ENCODE results near the gene NR6A1.

The NR6A1 gene

DNA sequence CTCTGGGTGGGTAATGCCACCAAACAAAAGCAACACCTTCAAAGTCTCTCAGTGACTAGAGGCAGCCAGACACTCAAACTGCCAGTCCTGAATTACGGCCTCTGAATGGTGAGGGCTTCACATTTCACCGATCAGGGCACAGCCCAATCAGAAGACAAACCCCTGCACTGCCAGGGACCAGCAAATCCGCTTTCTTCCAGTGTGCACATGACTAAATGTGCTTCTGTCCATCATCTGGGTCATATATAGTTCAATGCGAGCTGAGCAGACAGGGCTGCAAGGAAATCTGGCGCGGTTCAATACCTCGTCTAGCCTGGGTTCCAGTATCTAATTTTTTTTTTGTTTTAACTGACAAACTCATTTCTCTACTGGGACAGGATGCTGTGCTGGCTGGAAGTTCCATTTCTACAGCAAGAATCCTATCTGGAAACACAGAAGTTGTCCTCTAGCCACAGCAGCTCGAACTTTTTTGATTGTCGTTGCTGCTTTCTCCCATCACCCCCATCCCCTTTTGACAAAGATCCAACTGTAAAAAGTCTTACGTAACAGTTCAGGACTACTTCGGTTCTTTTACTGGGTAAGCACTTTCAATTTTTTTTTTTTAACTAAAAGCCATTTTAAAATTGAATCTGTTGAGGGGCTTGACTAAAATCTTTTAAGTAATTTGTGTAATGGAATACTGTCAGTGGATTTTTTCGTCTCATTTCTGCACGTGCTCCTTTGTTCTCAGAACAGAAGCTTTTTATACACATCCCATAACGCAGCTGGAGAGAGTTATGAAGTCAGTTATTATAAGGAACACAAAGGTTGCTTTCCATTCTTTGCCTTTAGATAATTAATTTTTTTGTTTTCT lies 112.7 kb downstream of the NR6A1 start:
- peak; percentile 89 for DNase-seq (ENCODE audit: low spot score)

DNA sequence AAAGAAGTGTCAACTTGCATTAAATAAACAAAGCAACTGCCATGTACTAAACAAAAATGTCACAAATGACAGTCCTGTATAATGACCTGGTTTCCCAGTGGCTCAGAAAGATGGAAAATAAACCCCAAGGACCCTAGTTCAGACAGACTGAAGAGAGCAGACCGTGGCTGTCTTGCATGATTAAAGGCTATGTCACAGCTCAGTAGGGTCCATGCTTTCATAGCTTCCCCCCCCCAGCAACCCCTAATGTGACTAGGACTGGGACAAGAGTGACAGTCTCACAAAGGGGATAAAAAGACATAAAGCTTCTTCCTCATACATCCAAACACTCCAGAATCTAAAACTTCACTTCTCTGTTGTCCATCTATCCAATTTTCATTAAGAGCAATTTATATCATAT lies 113.6 kb downstream of the NR6A1 start:
- DNase-seq (ENCODE audit: low spot score) = no peak

DNA sequence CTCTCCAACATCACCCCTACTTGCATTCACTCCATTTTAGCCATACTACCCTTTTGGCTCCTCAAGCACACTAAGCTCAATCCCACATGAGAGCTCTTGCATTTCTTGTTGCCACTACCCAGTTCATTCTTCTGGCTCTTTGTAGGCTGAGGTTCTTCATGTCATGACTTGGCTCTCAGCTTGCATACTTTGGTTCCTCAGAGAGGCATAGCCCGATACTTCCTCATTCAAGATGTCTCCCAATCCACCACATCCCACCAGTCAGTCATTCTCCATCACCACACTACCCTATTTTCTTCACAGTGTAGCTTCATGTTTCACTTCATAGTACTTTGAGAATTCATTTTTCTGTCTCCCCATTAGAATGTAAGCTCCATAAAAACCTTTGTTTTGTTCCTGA lies 116.7 kb downstream of the NR6A1 start:
- DNase-seq (ENCODE audit: low spot score) = peak; percentile 18

DNA sequence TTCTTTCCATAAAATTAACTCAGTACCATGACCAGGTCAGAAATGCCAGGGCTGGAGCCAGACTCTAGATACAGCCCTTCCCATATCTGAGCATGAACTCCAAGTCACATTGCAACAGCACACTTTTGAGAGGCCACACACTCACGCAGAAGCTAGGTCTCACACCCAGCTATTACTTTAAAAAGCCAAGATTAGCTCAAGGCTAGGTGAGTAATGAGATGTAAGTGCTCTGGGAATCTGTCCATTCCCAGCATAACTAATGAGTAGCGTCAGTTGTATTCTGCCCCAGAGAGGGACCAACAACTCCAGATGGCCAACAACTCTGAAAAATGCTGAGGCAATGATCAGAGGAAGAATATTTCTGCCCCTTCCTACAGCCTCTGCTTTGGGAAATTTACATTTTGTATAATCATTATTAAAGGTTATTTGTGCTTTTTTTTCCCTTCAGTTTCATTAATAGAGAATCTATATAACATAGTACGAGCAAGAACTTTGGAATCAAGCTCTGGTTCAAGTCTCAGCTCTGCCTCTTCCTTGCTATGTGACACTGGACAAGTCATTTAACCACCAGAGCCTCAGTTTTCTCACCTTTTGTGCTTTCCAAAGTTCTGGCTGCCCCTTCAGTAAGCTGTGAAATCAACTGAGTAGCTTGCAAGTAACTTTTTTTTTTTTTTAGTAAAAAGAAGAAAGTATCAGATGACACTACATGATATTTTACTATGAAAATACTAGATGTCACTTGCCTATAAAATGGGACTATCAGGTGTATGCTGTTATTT lies 118.3 kb downstream of the NR6A1 start:
- peak; percentile 92 for DNase-seq (ENCODE audit: low spot score)

DNA sequence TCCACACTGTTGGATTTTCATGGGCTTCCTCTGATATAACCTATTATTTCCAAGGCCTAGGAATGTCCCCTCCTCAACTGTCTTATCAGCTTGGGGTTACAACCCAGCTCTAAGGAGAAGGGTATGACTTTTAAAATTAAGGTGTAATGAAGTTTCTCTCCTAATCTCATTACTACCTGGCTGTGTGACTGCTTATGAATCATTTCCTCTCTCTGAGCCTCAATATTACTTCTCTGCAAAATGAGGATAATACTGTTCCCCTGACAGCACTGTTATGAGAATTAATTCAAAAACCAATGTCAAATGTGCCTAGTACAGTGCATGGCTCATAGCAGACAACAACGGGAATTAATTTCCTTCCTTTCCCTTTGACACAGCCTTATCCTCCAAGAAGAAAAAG lies 118.9 kb downstream of the NR6A1 start:
- DNase-seq (ENCODE audit: low spot score) = no peak

DNA sequence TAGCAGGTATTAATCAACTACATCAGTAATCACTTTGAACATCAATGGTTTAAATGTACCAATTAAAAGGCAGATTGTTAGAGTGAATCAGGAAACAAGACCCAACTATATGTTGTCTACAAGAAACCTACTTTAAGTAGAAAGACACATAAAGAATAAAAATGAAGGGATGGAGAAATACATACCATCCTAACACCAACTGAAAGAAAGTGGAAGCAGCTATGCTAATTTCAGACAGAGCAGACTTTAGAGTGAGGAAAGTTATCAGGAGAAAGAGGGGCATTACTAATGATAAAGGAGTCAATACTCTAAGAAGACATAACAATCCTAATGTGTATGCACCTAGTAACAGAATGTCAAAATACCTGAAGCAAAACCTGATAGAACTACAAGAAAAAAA lies 125.8 kb downstream of the NR6A1 start:
- DNase-seq (ENCODE audit: low spot score) = no peak

DNA sequence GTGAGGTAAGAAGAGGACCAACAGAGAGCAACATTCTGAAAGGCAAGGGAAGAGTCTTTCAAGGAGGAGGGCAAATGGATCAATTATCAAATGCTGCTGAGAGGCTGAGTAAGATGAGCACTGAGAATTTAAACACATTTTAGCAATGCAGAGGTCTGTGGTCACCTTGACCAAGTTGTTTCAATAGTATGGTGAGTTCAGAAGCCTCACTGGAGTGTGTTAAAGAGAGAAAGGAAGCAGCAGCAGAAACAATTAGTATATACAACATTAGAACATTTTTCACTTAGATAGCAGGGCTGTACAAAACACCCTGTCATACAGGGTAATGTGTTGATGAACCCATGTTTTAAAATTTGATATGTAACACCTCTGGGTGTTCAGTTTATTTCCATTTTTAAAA lies 131.5 kb downstream of the NR6A1 start:
- DNase-seq (ENCODE audit: low spot score) = no peak

DNA sequence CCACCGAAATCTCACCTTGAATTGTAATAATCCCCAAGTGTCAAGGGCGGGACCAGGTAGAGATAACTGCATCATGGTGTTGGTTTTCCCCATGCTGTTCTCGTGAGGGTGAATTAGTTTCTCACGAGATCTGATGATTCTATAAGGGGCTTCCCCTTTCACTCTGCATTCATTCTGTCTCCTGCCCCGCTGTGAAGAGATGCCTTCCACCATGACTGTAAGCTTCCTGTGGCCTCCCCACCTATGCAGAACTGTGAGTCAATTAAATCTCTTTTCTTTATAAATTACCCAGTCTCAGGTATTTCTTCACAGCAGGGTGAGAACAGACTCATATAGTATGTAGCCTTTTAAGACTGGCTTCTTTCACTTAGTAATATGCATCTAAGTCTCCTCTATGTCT lies 135.8 kb downstream of the NR6A1 start:
- DNase-seq (ENCODE audit: low spot score) = no peak

DNA sequence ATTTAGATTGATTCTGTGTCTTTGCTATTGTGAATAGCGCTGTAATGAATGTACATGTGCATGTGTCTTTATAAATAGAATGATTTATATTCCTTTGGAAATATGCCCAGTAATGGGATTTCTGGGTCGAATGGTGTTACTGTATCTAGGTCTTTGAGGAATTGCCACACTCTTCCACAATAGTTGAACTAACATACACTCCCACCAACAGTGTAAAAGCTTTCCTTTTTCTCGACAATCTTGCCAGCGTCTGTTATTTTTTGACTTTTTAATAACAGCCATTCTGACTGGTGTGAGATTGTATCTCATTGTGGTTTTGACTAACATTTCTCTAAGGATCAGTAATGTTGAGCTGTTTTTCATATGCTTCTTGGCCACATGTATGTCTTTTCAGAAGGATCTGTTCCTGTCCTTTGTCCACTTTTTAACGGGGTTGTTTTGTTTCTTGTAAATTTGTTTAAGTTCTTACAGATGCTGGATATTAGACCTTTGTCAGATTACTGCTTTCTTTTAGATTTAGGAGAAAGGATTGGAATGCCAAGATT lies 139.0 kb downstream of the NR6A1 start:
- DNase-seq (ENCODE audit: low spot score) = no peak

DNA sequence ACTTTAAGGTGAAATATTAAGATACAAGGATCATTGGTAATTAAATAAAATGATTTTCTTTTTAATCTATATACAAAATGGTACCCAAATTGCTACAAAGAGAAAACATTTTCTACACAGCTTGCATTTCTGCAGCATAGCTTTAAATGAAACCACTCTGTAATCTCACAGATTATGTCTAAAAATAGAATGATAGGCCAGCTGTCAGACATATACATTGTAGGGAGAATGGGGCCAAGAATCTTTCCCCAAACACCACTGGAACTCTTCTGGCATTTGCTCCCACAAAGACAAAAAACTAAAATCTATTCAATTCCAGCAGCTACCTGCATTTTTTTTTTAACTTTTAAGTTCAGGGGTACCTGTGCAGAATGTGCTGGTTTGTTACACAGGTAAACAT lies 139.8 kb downstream of the NR6A1 start:
- DNase-seq (ENCODE audit: low spot score) = no peak

DNA sequence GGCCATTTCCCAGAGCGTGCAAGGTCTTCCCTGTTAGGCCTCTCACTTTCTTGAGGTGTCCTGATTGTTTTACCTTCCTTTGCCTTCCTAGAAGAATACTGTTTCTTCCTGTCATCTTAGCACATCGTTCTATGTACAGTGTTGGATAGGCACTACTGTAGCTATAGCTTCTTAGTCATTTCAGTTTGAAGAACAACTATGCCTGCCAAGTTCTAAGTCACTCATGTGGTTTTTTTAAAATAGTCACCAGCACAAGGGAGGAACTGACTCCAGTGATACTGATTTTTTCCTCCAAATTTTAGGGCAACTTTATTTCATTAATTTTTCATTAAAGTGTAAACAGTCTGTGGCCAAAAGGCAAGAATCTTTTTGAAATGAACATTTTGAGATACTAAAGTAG lies 141.5 kb downstream of the NR6A1 start:
- DNase-seq (ENCODE audit: low spot score) = peak; percentile 78

DNA sequence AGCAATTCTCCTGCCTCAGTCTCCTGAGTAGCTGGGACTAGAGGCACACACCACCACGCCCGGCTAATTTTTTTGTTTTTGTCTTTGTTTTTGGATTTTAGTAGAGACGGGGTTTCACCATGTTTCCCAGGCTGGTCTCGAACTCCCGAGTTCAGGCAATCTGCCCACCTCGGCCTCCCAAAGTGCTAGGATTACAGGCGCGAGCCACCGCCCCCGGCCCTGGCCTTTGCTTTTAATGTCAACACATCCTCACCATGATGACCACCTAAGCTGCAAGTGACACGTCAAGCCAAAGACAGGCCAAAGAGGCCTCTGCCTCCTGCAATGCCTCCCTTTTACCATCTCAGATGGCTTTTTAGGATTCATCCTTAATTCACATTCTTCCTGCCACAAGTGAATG lies 142.4 kb downstream of the NR6A1 start:
- no peak for DNase-seq (ENCODE audit: low spot score)

DNA sequence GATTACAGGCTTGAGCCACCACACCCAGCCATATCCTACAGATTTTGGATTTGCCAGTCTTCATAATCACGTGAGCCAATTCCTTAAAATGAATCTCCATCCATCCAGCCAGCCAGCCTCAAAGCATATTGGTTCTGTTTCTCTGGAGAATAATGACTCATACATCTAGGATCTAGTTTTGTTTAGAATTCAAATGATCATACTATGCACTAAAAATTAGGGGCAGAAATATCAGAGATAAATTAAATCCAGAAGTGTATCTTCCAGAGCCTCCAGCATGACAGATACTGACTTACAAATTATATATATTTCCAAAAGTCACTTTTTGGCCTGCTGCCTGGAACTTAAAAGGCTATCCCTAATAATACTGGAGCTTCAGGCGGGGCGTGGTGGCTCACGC lies 144.8 kb downstream of the NR6A1 start:
- DNase-seq (ENCODE audit: low spot score) = peak; percentile 29

DNA sequence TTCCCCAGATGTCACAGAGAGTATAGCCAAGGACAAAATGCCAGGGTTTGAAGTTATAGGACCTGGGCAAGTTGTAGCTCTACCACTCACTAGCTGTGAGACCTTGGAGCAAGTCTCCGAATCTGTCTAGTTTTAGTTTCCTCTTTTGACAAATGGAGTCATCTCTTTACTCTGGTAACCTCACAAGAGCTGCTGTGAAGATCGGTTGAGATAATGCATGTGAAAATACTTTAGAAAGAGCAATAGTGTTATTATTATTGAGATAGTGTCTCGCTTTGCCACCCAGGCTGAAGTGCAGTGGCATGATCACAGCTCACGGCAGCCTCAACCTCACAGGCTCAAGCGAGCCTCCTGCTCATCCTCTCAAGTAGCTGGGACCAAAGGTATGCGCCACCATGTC lies 146.0 kb downstream of the NR6A1 start:
- DNase-seq (ENCODE audit: low spot score) = no peak

DNA sequence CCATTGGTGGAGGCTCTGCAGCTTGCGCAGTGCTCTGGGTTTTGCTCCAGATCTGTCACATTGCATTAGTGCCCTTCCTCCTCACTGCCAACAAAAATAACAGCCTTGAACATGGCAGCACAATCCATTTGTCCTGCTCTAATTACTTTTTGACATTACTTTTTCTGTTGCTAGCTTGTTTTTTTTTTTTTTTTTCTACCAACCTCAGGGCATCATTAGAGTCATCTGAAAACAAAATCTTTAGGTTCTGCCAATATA lies 146.4 kb downstream of the NR6A1 start:
- DNase-seq (ENCODE audit: low spot score) = no peak

DNA sequence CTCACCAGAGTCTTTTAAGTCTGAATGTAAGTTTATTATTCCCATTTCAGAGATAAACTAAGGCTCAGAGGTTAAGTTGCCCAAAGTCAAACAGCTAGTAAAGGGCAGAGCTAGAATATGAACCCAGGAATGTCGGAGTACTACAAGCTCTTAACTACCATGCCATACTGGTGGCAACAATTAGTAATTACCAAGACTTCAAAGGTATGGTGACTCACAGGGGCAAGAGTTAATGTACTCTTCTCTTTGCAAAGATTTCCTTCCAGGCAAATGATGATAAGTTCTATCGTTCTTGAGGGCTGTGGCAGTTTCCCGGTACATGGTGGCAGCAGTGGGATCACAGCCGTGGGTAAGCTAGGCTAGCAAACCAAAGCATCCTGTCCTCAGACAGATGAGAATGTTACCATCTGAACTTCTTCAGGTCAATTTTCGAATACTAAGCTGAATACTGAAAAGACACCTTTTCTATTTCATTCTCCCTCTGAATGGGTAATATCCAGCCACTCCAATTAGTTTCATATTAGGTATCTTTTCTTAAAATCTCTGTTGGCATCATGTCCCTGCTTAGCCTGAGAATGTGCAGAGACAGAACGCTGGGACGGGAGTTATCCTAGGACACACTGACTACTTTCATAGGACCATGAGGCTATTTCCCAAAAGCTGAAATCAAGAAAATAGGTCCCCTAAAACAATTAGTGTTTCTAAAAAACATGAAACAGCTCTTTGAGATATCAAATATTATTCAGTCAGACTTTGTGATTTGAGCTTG lies 147.0 kb downstream of the NR6A1 start:
- no peak for DNase-seq (ENCODE audit: low spot score)

DNA sequence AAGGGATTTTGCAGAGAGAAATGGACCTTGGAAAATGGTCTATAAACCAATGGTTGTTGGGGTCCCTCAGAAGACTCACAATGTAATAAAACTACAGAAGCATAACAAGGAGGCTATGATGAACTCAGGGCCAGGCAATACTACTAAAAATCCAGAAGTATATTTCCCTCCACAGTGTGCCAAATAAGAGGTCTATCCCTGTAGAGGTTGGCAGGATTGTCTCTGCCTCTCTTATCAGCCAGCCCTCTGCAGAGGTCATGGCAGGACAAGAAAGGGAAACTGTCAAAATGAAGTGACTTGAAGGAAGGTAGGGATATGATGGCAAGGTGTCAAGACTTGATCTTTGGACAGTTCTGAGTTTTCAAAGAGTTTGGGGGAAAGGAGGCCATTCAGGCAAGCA lies 148.2 kb downstream of the NR6A1 start:
- no peak for DNase-seq (ENCODE audit: low spot score)

DNA sequence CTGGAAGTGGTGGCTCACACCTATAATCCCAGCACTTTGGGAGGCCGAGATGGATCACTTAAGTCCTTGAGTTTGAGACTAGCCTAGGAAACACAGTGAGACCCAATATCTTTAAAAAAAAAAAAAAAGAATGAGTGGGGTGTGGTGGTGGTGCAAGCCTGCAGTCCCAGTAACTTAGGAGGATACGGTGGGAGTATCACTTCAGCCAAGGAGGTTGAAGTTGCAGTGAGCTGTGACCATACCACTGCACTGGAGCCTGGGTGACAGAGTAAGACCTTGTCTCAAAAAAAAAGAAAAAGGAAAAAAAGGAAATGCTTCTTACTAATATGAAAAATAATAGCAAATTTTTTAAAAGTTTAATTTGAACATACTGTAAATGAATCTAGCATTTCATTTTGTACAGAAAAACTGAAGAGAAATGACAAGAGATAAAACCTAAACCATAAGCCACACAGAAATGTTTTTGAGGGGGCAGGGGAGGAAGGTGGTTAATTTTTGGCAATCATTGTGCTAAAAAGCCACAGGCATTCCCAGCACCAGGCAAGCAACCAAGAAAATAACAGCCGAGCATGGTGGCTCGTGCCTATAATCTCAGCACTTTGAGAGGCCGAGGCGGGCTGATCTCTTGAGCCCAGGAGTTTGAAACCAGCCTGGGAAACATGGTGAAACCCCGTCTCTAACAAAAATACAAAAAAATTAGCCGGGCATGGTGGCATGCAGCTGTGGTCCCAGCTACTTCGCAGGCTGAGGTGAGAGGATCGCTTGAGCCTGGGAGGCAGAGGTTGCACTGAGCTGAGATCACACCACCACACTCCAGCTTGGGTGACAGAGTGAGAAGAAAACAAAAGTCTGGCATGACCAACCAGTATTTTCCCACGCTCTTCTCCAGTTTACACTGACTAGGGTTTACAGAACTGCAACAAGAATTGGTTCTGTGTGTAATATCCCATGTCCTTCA lies 149.5 kb downstream of the NR6A1 start:
- peak; percentile 69 for DNase-seq (ENCODE audit: low spot score)

DNA sequence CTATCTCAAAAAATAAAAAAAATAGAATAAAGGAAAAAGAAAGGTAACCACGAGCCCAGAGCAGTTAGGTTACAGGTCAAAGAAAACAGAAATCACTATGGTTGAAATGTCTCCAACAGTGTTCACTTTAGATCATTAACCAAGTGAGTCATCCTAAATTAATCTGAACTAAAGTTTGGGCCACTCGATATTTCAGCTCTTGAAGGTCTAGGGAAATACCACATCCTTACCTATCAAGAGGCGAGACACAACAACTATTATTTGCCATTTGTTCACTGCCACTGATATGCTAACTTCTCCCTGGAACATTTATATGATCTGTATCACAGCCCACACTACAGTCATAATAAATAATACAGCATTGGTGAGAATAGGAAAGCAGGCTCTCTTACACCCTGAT lies 152.6 kb downstream of the NR6A1 start:
- DNase-seq (ENCODE audit: low spot score) = no peak

DNA sequence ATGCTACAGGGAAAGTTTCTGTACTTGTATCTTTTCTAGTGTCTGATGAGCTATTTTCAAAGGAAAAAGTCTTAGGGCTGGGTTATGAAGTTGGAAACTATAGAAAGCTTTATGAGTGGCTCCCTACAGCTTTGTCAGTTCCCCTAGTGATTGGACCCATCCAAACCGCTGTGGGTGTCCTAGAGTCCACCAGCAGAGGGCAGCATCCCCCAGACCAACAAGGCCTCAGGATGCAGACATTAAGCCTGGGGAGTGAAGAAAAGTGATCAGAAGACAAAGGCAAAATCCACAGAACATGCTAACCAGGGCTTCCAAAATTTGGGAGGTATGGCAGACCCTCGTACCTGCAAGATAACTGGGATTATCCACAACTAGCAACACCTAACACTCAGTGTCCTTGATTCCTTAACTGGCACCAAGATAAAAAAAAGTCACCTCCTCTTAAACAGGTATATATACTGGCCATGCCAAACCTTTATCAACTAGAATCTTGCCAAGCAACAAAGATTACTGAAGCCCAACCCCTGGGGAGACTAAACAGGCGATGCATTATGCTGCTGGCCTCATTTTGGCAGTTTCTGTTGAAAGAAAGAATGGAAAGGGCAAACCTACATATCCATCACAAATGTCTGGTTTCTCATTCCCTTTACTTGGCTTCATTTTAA lies 153.5 kb downstream of the NR6A1 start:
- DNase-seq (ENCODE audit: low spot score) = peak; percentile 88

DNA sequence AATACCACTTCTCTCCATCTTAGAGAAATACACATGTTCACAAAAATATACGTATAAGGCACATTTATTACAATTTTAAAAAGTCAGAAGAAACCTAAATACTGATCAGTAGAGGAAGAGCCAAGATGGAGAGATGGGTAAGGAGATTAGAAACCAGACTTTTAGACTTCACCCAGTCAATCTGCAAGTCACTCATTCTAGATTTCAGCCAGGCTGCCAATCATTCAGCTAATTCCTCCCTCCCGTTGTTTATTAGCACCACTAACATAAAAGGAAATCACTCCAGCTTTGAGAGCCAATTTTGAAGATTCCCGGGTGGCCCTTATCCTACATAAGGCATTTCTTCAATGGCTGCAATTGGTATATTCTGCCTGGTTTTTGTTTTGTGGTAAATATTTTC lies 154.2 kb downstream of the NR6A1 start:
- DNase-seq (ENCODE audit: low spot score) = no peak

Data from AG08395 (cell line).